A549 (cell line): ENCODE results near the gene CCNYL1.

Experiments used
- CTCF ChIP-seq: fragments of >200 bp; sonication (Bioruptor Twin); formaldehyde crosslinking; IDR thresholded peaks from 3 replicates; pipeline ENCODE4 v1.5.1; 2016
- ELK1 ChIP-seq: fragments of 150-350 bp; IDR thresholded peaks from 2 replicates; pipeline ENCODE4 v1.6.1; 2014; ENCODE audit warnings: low read depth, mild to moderate bottlenecking, low read length
- ESRRA ChIP-seq: fragments of 150-350 bp; IDR thresholded peaks from 2 replicates; pipeline ENCODE4 v1.6.1; 2014; ENCODE audit warnings: mild to moderate bottlenecking, low read length, borderline replicate concordance
- JUNB ChIP-seq: fragments of >200 bp; sonication (Bioruptor Twin); formaldehyde crosslinking; IDR thresholded peaks from 2 replicates; pipeline ENCODE4 v1.6.1; 2016
- KDM1A ChIP-seq: fragments of 200-600 bp; sonication (generic); IDR thresholded peaks from 2 replicates; pipeline ENCODE4 v1.6.1; 2016; ENCODE audit warnings: low read depth, mild to moderate bottlenecking
- MAX ChIP-seq: IDR thresholded peaks from 2 replicates; pipeline ENCODE4 v1.6.1; 2012
- MAZ ChIP-seq: fragments of 150-350 bp; IDR thresholded peaks from 2 replicates; pipeline ENCODE4 v1.6.1; 2014; ENCODE audit warnings: antibody characterized with exemption, low read depth, low read length, borderline replicate concordance
- MYC ChIP-seq: IDR thresholded peaks from 2 replicates; pipeline ENCODE4 v1.6.1; 2012; ENCODE audit warnings: mild to moderate bottlenecking, inconsistent platforms, low read length, improper control_type of control experiment, borderline replicate concordance
- POLR2A ChIP-seq: IDR thresholded peaks from 2 replicates; pipeline ENCODE4 v1.6.1; 2012; ENCODE audit warnings: mild to moderate bottlenecking, low read length
- POLR2AphosphoS2 ChIP-seq: conservative IDR thresholded peaks from 2 replicates; pipeline ENCODE4 v1.6.1; 2012; ENCODE audit warnings: low read length, improper control_type of control experiment, inconsistent platforms
- SMC3 ChIP-seq: fragments of >200 bp; sonication (Bioruptor Twin); formaldehyde crosslinking; IDR thresholded peaks from 3 replicates; pipeline ENCODE4 v1.6.1; 2018; ENCODE audit warnings: inconsistent platforms
- USF2 ChIP-seq: fragments of 450-650 bp; IDR thresholded peaks from 2 replicates; pipeline ENCODE4 v1.6.1; 2014; ENCODE audit warnings: antibody characterized with exemption

GRCh38 chr2:207695293-207695692 lies 16.1 kb upstream of the CCNYL1 start:
- TF ChIP-seq CTCF (no peak), JUNB (no peak), POLR2A (no peak), SMC3 (no peak), MAZ (no peak), POLR2AphosphoS2 (no peak), ELK1 (no peak), ESRRA (no peak), MYC (no peak), USF2 (no peak), KDM1A (no peak), MAX (no peak)
